H1 (cell line): Measurements from ENCODE around the gene ARHGAP26. TPM values are rescaled to one million over a fixed set of nuclear protein-coding genes. Genes with fewer than 3 reads are reported as not detected.

Source experiments
- CTCF ChIA-PET: fragments of 300-600 bp; sonication (Branson Sonifier 250); formaldehyde crosslinking; loops from one replicate; lab custom pipeline; 2021; ENCODE audit not compliant: partially characterized antibody; lab: Charles Lee
- POLR2A ChIA-PET: fragments of 300-600 bp; sonication (Branson Sonifier 250); formaldehyde crosslinking; loops from one replicate; lab custom pipeline; 2021; ENCODE audit warnings: inconsistent platforms; ENCODE audit not compliant: partially characterized antibody; lab: Charles Lee
- DNase-seq, 2 experiments: peaks; one replicate each; pipeline versions ENCODE4 v3.0.0 to v3.0.0-alpha.2; 2010 to 2022; ENCODE audit warnings: low spot score in 2 of 2, low read depth in 1 of 2, mixed read lengths in 1 of 2
- FAIRE-seq: peaks from 2 replicates; lab custom pipeline; 2011; peaks lifted over from hg19 to GRCh38; lab: Jason Lieb, UNC
- H2AFZ ChIP-seq: 2 replicates; pipeline ENCODE4 v1.8.1; 2012; ENCODE audit warnings: low read length, inconsistent platforms
- H2AK5ac ChIP-seq: 2 replicates; pipeline ENCODE4 v1.6.1; 2013; ENCODE audit warnings: low read depth, low read length
- H2BK120ac ChIP-seq: replicated peaks from 2 replicates; pipeline ENCODE3; 2013; ENCODE audit warnings: low read depth, low read length, inconsistent platforms
- H2BK12ac ChIP-seq: 2 replicates; pipeline ENCODE4 v1.6.1; 2013; ENCODE audit warnings: low read depth, low read length
- H2BK15ac ChIP-seq: 2 replicates; pipeline ENCODE4 v1.6.1; 2013; ENCODE audit warnings: low read length
- H2BK20ac ChIP-seq: 2 replicates; pipeline ENCODE4 v1.6.1; 2013; ENCODE audit warnings: low read length
- H2BK5ac ChIP-seq: 2 replicates; pipeline ENCODE4 v1.6.1; 2013; ENCODE audit warnings: low read depth, low read length
- H3K14ac ChIP-seq: 2 replicates; pipeline ENCODE4 v1.6.1; 2013; ENCODE audit warnings: inconsistent platforms; ENCODE audit not compliant: insufficient read length
- H3K18ac ChIP-seq: 2 replicates; pipeline ENCODE4 v1.6.1; 2013; ENCODE audit warnings: low read length; ENCODE audit errors: extremely low read depth
- H3K23ac ChIP-seq: 2 replicates; pipeline ENCODE4 v1.6.1; 2013; ENCODE audit warnings: inconsistent platforms; ENCODE audit not compliant: insufficient read length
- H3K23me2 ChIP-seq: 2 replicates; pipeline ENCODE4 v1.6.1; 2013; ENCODE audit warnings: low read depth, low read length
- H3K27ac ChIP-seq: 2 replicates; pipeline ENCODE4 v1.6.1; 2011; ENCODE audit warnings: low read depth, low read length, inconsistent platforms
- H3K27me3 ChIP-seq, 4 experiments: replicated peaks in 1 of 4; 1 replicate in 1 of 4; 2 replicates in 3 of 4; pipeline versions ENCODE4 v1.6.1 to v1.8.1; 2011 to 2013; ENCODE audit warnings: low read length in 3 of 4, mild to moderate bottlenecking in 3 of 4, inconsistent platforms in 2 of 4, mixed read lengths in 2 of 4, moderate library complexity in 1 of 4; ENCODE audit not compliant: control insufficient read depth in 3 of 4, insufficient read depth in 3 of 4; ENCODE audit errors: extremely low read depth in 1 of 4
- H3K36me3 ChIP-seq, 4 experiments: 2 replicates each; pipeline versions ENCODE4 v1.6.1 to v1.8.1; 2011 to 2013; ENCODE audit warnings: mild to moderate bottlenecking in 4 of 4, low read length in 3 of 4, moderate library complexity in 2 of 4, control low read depth in 1 of 4, inconsistent platforms in 1 of 4; ENCODE audit not compliant: insufficient read depth in 4 of 4, control insufficient read depth in 2 of 4
- H3K4ac ChIP-seq: replicated peaks from 2 replicates; pipeline ENCODE3; 2013; ENCODE audit warnings: low read length, low read depth, mixed read lengths, inconsistent platforms; ENCODE audit not compliant: insufficient read length
- H3K4me1 ChIP-seq, 4 experiments: replicated peaks in 1 of 4; 1 replicate in 1 of 4; 2 replicates in 3 of 4; pipeline versions ENCODE4 v1.6.1 to v1.8.1; 2011 to 2013; ENCODE audit warnings: low read length in 3 of 4, inconsistent platforms in 2 of 4, mixed read lengths in 1 of 4; ENCODE audit not compliant: insufficient read depth in 4 of 4, control insufficient read depth in 3 of 4
- H3K4me2 ChIP-seq, 2 experiments: 2 replicates each; pipeline versions ENCODE4 v1.6.1 to v1.8.1; 2011 to 2013; ENCODE audit warnings: low read depth in 2 of 2, low read length in 2 of 2, control low read depth in 1 of 2, inconsistent platforms in 1 of 2, mild to moderate bottlenecking in 1 of 2; ENCODE audit not compliant: insufficient read depth in 1 of 2
- H3K4me3 ChIP-seq, 4 experiments: fragments of 200-600, 300-600 bp in 1 of 4; sonication (generic), shearing (Covaris generic), sonication (Bioruptor Twin) in 1 of 4; 2 replicates each; pipeline versions ENCODE4 v1.5.1 to v1.8.1; 2011 to 2016; ENCODE audit warnings: low read length in 4 of 4, low read depth in 3 of 4, control low read depth in 2 of 4, inconsistent platforms in 2 of 4, mild to moderate bottlenecking in 2 of 4, mixed read lengths in 1 of 4, moderate library complexity in 1 of 4; ENCODE audit not compliant: insufficient read depth in 2 of 4; ENCODE audit errors: extremely low read depth in 1 of 4
- H3K56ac ChIP-seq: replicated peaks from 2 replicates; pipeline ENCODE3; 2013; ENCODE audit warnings: low read depth, mild to moderate bottlenecking, mixed read lengths, low read length, inconsistent platforms; ENCODE audit not compliant: insufficient read length
- H3K79me1 ChIP-seq: 2 replicates; pipeline ENCODE4 v1.6.1; 2013; ENCODE audit warnings: low read depth, low read length, control low read depth
- H3K79me2 ChIP-seq, 2 experiments: 2 replicates each; pipeline versions ENCODE4 v1.6.1 to v1.8.1; 2012 to 2013; ENCODE audit warnings: low read length in 2 of 2, mild to moderate bottlenecking in 2 of 2, inconsistent platforms in 1 of 2; ENCODE audit not compliant: insufficient read depth in 2 of 2, control insufficient read depth in 1 of 2
- H3K9ac ChIP-seq, 4 experiments: replicated peaks in 1 of 4; 1 replicate in 1 of 4; 2 replicates in 3 of 4; pipeline versions ENCODE4 v1.6.1 to v1.8.1; 2011 to 2013; ENCODE audit warnings: low read depth in 3 of 4, low read length in 3 of 4, control low read depth in 2 of 4, mild to moderate bottlenecking in 2 of 4, moderate library complexity in 2 of 4, inconsistent platforms in 1 of 4; ENCODE audit errors: extremely low read depth in 1 of 4
- H3K9me3 ChIP-seq, 2 experiments: 2 replicates each; pipeline versions ENCODE4 v1.6.1 to v1.8.1; 2012 to 2013; ENCODE audit warnings: mild to moderate bottlenecking in 2 of 2, moderate library complexity in 2 of 2, control low read depth in 1 of 2, inconsistent platforms in 1 of 2, low read depth in 1 of 2, low read length in 1 of 2, mixed read lengths in 1 of 2; ENCODE audit not compliant: insufficient read depth in 2 of 2
- H4K20me1 ChIP-seq, 2 experiments: replicated peaks in 1 of 2; 2 replicates each; pipeline versions ENCODE3 to v1.8.1; 2011 to 2013; ENCODE audit warnings: inconsistent platforms in 2 of 2, low read length in 2 of 2, mild to moderate bottlenecking in 1 of 2; ENCODE audit not compliant: insufficient read depth in 2 of 2, control insufficient read depth in 1 of 2
- H4K5ac ChIP-seq: 2 replicates; pipeline ENCODE4 v1.6.1; 2013; ENCODE audit warnings: low read length, low read depth, mixed read lengths, inconsistent platforms; ENCODE audit not compliant: insufficient read length
- H4K8ac ChIP-seq: 2 replicates; pipeline ENCODE4 v1.8.0; 2013; ENCODE audit warnings: mild to moderate bottlenecking, moderate library complexity, low read length, inconsistent platforms; ENCODE audit not compliant: insufficient read depth; ENCODE audit errors: extremely low read depth
- H4K91ac ChIP-seq: replicated peaks from 2 replicates; pipeline ENCODE3; 2013; ENCODE audit warnings: low read length, mixed read lengths, inconsistent platforms; ENCODE audit not compliant: insufficient read length
- ASH2L ChIP-seq: fragments of 200-600, 300-600 bp; sonication (generic); IDR thresholded peaks from one replicate; pipeline ENCODE4 v1.7.1; 2017; ENCODE audit warnings: low read length
- BACH1 ChIP-seq: IDR thresholded peaks from 2 replicates; pipeline ENCODE4 v1.6.1; 2012; ENCODE audit warnings: low read length, improper control_type of control experiment
- CHD1 ChIP-seq: IDR thresholded peaks from 2 replicates; pipeline ENCODE4 v1.6.1; 2012; ENCODE audit warnings: low read depth, low read length, improper control_type of control experiment
- JUND ChIP-seq: IDR thresholded peaks from 2 replicates; pipeline ENCODE4 v1.6.1; 2011; ENCODE audit warnings: mild to moderate bottlenecking, improper control_type of control experiment, low read length
- PHF8 ChIP-seq: fragments of 200-600 bp; sonication (generic); conservative IDR thresholded peaks from 2 replicates; pipeline ENCODE4 v1.7.1; 2012; ENCODE audit warnings: low read depth, mild to moderate bottlenecking, inconsistent platforms, low read length, moderate library complexity
- POLR2AphosphoS5 ChIP-seq: IDR thresholded peaks from 2 replicates; pipeline ENCODE4 v1.6.1; 2011; ENCODE audit warnings: low read depth, low read length
- SIRT6 ChIP-seq: IDR thresholded peaks from one replicate; pipeline ENCODE4 v1.7.1; 2012; ENCODE audit warnings: low read length, inconsistent platforms
- SIX5 ChIP-seq: IDR thresholded peaks from 2 replicates; pipeline ENCODE4 v1.6.1; 2011; ENCODE audit warnings: mild to moderate bottlenecking, low read depth, low read length
- SP1 ChIP-seq: IDR thresholded peaks from 2 replicates; pipeline ENCODE4 v1.6.1; 2011; ENCODE audit warnings: low read depth, low read length
- ZNF274 ChIP-seq: IDR thresholded peaks from 2 replicates; pipeline ENCODE4 v1.7.0; 2012; ENCODE audit warnings: low read length, borderline replicate concordance; ENCODE audit errors: extremely low read depth
- WGBS, 2 experiments: shearing (Covaris generic) in 1 of 2; methylation state at CpG; one replicate each; pipeline versions ENCODE4 v1.1.6 to v1.1.7; 2013 to 2015; ENCODE audit warnings: low lambda C conversion rate in 2 of 2, mixed read lengths in 2 of 2, inconsistent platforms in 1 of 2, low coverage in 1 of 2, missing lambda C conversion rate in 1 of 2; ENCODE audit not compliant: insufficient replicate concordance in 2 of 2, insufficient coverage in 1 of 2, insufficient read length in 1 of 2; ENCODE audit errors: extremely low coverage in 1 of 2, missing lambda C conversion rate in 1 of 2; 5-methylcytosine and 5-hydroxymethylcytosine counted together
- polyA plus RNA-seq, 7 experiments: library from polyadenylated mRNA; depleted of rRNA in 3 of 7; stranded (reverse) in 5 of 7; unstranded in 2 of 7; fragments of >200 nt in 5 of 7; fragments of 200-250 nt in 2 of 7; gene quantifications; 1 replicate in 5 of 7; 2 replicates in 1 of 7; 4 replicates in 1 of 7; pipeline versions ENCODE4 v1.2.1 to v1.2.3, GENCODE V29; 2011 to 2013; ENCODE audit warnings: missing spikeins in 2 of 7, mixed read lengths in 2 of 7
- total RNA-seq: library from RNA; stranded (reverse); fragmentation: NEBNext Ultra II Directional; extraction: Animal tissue kit (Norgen Biotek cat#: 25700); gene quantifications from 2 replicates; pipeline ENCODE4 v1.2.1, GENCODE V29; 2021
- TF ChIP-seq, protein P1 (sequence below): IDR thresholded peaks from 2 replicates; pipeline ENCODE4 v1.6.1; 2011; ENCODE audit warnings: low read length, improper control_type of control experiment
- TF ChIP-seq, protein P2 (sequence below): IDR thresholded peaks from 2 replicates; pipeline ENCODE4 v1.6.1; 2012; ENCODE audit warnings: low read length, inconsistent platforms

Gene ARHGAP26
- total and polyA plus RNA-seq, 2 of the 8 experiments (the other 6 are each of a cell fraction or from before 2014, with no cell fraction given) = 7.1 to 24.8 TPM

DNA sequence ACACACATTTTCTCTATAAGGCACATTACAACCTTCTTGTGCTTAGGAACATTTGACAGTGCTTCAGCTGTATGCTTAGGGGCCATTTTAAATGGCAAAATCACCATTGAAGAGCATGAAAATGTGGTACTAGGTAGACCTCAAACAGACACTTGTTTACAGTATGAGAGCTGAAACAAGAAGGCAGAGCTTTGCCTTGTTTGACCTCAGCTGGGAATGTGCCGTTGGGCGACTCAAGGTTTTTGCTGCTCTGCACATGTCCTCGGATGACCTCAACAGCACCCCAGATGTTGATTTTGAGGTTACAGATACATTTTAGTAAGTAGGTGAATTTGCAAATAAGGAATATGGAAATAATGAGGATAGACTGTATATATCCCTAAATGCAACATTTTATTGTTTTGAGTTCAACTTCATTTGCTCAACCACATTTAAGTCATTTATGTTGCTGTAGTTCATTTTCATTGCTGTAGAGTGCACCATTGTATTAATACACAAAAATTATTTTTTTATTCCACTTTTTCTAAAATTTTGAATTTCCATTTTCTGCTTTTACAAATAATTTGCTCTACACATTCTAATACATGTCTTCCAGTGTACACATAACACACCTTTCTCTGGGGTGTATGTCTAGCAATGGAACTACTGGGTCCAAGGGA is 426.6 kb downstream of the ARHGAP26 start:
- Histone ChIP-seq H4K5ac (no peak overlapping the region), H3K27ac (no peak overlapping the region), H2BK5ac (no peak overlapping the region), H3K56ac (no peak overlapping the region), H3K4ac (no peak overlapping the region), H3K9ac (no peak overlapping the region), H3K23me2 (no peaks in the 10 kb centered on the region), H2BK20ac (no peak overlapping the region), H3K9me3 (peaks cover 5% of the 10 kb centered on the region in 2 experiments; a peak in 2 of 4 replicates), H4K8ac (no peak overlapping the region), H3K4me1 (no peaks in the 10 kb centered on the region), H4K91ac (no peak overlapping the region), H3K18ac (no peak overlapping the region), H2BK120ac (no peak overlapping the region), H3K23ac (no peak overlapping the region), H3K36me3 (no peaks in the 10 kb centered on the region), H3K14ac (no peak overlapping the region), H2AK5ac (no peak overlapping the region), H4K20me1 (no peaks in the 10 kb centered on the region), H3K4me3 (no peak overlapping the region), H2AFZ (no peak overlapping the region), H3K27me3 (no peaks in the 10 kb centered on the region), H3K4me2 (no peak overlapping the region), H2BK12ac (no peak overlapping the region), H3K79me1 (no peaks in the 10 kb centered on the region), H3K79me2 (no peaks in the 10 kb centered on the region), H2BK15ac (no peak overlapping the region)
- DNase-seq (no peak), FAIRE-seq (no peak)
- 90% methylated on average over 3 of the region's 3 CpGs; no CpG with 5 or more reads in 1 of the 2 experiments for WGBS, 2 experiments
- CTCF ChIA-PET = interaction anchor here (0.6 to 1.5 kb wide), 2 partner anchors 11 to 99 kb away, joined by 4 read pairs; no protein-coding TSS in a partner anchor
- POLR2A ChIA-PET = interaction anchor here (0.9 kb wide), 1 partner anchor 12 kb away, joined by 3 read pairs; no protein-coding TSS in a partner anchor
- TF ChIP-seq POLR2AphosphoS5 (no peak), SP1 (no peak), SIX5 (no peak), PHF8 (no peak), BACH1 (no peak), ASH2L (no peak), SIRT6 (no peak), JUND (no peak), CHD1 (no peak), ZNF274 (no peak)
- TF ChIP-seq, protein P1, sequence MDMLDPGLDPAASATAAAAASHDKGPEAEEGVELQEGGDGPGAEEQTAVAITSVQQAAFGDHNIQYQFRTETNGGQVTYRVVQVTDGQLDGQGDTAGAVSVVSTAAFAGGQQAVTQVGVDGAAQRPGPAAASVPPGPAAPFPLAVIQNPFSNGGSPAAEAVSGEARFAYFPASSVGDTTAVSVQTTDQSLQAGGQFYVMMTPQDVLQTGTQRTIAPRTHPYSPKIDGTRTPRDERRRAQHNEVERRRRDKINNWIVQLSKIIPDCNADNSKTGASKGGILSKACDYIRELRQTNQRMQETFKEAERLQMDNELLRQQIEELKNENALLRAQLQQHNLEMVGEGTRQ = no peak
- TF ChIP-seq, protein P2, sequence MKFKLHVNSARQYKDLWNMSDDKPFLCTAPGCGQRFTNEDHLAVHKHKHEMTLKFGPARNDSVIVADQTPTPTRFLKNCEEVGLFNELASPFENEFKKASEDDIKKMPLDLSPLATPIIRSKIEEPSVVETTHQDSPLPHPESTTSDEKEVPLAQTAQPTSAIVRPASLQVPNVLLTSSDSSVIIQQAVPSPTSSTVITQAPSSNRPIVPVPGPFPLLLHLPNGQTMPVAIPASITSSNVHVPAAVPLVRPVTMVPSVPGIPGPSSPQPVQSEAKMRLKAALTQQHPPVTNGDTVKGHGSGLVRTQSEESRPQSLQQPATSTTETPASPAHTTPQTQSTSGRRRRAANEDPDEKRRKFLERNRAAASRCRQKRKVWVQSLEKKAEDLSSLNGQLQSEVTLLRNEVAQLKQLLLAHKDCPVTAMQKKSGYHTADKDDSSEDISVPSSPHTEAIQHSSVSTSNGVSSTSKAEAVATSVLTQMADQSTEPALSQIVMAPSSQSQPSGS = no peak
